NCI-H2081 (cell line): Measurements from ENCODE around the gene DOK6.
"Not testable (repeated sequence)": the region's sequence is repeated elsewhere in the genome, so short reads cannot be mapped to it uniquely, and the experiment has no call there.

Experiments used
- DNase-seq, 2 experiments: peaks; one replicate each; lab custom pipeline; 2025; lab: John Stamatoyannopoulos, UW

Gene DOK6

GRCh38 chr18:69870736-69871135 is 470.0 kb downstream of the DOK6 start:
- DNase-seq = no peak

- peak; percentile 1 to 50 for DNase-seq
Observed at GRCh38 chr18:69871363-69871762, 470.7 kb downstream of the DOK6 start.

- no peak for DNase-seq
Observed at GRCh38 chr18:69872661-69873060, 472.0 kb downstream of the DOK6 start.

GRCh38 chr18:69874058-69874457 is 473.4 kb downstream of the DOK6 start:
- no peak for DNase-seq

DNA sequence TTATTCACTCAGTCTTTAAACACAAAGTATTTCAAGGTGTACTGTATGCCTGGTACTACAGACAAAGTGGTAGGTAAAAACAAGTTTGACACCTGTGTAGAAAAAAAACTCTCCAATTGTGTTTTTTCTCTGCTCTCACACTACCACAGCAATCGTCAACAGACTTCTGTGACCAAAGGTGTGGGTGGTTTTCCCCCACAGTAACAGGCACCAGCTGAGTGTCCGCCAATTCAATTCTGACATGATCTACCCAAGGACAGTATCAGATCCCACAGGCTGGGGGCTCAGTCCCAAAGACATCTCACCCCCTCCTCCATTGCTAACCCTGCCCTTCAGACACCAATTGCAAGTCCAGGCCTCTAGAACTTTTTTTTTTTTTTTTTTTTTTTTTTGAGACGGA is 475.8 kb downstream of the DOK6 start:
- no peak for DNase-seq

DNA sequence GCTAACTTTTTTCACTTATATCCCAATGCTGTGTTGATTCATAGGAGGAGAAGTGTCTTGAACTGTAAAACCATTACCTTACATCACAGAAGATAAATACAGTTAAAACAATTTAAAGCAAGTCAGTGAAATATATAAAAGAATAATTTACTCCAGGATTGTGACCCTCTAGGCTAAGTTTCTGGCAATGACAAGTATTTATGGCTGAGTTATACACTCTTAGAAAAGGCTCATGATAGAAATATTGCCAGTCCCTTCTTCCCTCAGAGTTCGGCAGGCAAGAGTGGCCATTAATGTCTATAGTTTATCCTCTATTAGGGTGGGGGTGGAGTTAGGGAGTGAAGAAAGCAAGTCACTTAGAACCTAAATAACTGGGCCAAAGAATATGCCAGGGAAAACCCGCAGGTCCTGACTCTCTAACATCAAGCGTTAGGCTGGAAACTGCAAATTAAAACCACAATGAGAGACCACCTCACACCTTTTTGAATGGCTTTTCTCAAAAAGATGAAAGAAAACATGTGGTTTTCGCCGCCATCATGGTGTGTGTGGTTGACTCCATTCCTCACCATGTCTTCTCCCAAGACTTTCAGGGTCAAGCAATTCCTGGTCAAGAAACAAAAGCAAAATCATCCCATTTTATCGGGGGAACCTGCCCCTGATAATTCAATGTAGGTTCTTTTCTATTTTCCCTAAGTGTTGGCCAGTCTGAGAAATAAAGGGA is 477.7 kb downstream of the DOK6 start:
- no peak for DNase-seq

DNA sequence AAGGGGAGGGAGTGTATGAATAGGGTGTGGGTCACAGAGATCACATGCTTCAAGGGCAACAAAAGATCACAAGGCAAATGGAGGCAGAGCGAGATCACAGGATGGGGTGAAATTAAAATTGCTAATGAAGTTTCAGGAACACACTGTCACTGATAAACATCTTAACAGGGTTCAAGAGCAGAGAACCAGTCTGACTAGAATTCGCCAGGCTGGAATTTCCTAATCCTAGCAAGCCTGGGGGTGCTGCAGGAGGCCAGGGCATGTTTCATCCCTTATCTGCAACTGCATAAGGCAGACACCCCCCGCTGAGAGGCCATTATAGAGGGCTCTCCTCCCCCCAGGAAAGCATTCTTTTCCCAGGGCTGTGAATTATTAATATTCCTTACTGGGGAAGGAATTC is 478.4 kb downstream of the DOK6 start:
- DNase-seq = not testable (repeated sequence)

DNA sequence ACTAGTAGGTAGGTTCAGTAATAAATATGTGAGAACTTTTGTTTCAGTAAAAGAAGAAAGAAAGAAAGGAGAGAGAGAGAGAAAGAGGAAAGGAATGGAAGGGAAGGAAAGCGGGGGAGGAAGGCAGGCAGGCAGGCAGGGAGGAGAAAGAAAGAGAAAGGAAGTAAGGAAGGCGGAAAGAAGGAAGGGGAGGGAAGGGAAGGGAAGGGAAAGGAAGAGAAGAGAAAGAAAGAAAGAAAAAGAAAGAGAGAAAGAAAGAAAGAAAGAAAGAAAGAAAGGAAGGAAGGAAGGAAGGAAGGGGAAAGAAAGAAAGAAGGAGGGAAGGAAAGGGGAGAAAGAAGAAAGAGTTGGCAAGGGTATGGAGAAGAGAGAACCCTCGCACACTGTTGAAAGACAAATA is 479.4 kb downstream of the DOK6 start:
- DNase-seq = no peak

DNA sequence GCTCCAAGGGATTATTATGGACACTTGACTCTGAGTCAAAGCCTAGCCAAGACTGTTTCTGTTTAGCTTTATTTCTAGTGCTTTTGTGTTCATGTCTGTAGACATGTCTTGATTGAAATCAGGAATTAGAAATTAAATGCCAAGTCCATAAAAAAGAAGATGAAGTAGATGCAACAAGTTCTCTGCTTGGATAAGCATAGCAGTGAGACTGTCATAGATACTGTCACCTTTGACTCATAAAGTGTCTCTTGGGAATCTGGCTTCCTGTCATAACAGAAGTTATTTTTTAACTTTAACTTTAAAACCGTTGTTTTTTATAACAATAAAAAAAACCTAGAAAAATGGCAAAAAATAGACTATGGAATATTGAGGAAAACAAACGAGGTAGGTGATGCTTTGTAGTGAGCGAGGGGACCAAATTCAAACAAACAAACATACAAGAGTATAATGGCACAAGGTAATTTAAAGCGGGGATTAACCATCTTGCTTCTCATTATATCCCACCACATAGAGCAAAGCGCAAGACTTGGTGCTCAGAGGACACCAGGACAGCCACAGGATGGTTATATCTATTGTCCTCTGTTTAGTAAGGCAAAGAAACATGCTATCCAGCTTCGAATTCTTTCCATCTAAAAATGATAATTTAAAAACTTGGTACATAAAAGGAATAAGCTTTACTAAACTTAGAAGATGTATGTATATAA is 482.4 kb downstream of the DOK6 start:
- no peak for DNase-seq

DNA sequence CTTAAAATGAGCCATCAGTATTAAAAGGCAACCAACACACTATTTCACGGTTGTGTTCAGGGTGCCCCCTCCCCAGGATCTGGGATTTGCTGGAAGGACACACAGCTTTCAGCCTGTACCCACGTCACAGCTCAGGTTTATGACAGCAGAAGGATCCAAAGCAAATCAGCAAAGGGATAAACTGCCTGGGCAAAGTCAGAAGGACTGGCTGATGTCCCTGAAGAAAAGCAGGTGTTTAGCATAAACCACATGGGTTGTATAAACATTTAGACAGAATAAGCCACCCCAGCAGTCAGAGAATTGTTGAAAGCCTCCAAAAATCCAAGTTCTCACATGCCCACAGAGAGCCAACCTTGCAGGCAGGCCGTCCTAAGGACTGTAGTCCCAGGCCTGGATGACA is 483.1 kb downstream of the DOK6 start:
- DNase-seq = no peak

DNA sequence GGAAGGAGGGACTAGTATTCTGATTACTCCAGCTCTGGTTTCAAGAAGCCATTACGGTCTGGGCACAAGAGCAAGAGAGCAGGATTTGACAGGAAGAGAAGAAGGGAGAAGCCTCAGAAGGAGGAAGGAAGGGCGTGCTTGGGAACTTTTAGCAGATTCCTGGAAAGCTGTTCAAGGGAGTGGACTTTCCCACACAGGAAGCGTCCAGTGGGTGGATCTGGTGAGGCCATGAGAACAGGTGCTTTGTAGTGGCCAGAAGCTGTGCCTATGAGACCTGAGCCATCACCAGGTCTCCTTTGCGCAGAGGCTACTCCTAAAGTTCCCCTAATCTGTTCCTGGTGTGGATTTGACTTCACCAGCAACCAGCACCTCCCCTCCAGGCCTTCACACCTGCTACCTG is 484.7 kb downstream of the DOK6 start:
- no peak for DNase-seq

DNA sequence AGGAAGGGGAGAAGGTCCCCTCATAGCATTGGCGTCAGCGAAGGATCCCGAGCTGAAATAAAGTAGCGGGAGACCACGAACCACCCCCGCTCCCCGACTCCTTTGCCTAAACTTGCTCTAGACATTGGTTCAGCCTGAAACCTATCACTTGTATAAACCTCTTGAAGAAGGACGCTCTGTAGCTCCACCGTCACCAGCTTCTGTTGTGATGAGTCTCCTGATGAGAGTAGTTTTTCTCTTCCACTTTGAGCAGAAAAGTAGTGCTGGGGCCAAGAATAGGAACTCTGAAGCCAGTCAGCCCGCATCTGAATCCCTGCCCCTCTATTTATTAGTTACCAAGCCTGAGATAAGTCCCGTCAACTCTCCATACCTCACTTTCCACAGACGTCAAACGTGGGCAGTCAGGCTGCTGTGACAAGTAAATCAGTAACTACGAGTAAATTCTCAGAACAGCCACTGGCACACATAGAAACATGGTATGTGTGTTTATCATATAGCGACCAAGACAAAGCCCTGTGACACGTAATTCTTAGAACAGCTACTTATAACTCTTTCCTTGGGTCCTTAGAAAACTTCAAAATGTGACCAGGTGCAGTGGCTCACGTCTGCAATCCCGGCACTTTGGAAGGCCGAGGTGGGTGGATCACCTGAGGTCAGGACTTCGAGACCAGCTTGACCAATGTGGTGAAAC is 485.3 kb downstream of the DOK6 start:
- DNase-seq = no peak

- no peak for DNase-seq
Observed at GRCh38 chr18:69887256-69887655, 486.6 kb downstream of the DOK6 start.

- no peak for DNase-seq
Observed at GRCh38 chr18:69889009-69889408, 488.3 kb downstream of the DOK6 start.

DNA sequence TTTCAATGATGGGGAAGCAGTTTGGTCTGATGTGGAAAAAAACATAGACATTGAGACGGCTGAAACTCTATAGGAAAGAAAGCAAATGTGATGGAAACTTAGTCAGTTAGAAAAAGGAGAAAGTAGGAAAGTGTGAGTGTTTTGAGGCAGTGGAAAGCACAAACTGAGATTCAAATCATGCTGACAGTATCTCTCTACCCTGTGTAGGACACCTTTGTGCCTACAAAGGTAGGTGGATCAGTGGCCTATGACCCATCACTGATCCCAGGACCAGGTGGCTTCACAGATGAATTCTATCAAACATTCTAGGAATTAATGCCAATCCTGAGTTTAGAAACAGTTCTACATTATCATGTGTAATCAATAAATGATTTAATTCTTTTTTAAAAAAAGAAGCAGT is 489.9 kb downstream of the DOK6 start:
- DNase-seq = no peak

GRCh38 chr18:69894467-69894866 is 493.8 kb downstream of the DOK6 start:
- no peak for DNase-seq

DNA sequence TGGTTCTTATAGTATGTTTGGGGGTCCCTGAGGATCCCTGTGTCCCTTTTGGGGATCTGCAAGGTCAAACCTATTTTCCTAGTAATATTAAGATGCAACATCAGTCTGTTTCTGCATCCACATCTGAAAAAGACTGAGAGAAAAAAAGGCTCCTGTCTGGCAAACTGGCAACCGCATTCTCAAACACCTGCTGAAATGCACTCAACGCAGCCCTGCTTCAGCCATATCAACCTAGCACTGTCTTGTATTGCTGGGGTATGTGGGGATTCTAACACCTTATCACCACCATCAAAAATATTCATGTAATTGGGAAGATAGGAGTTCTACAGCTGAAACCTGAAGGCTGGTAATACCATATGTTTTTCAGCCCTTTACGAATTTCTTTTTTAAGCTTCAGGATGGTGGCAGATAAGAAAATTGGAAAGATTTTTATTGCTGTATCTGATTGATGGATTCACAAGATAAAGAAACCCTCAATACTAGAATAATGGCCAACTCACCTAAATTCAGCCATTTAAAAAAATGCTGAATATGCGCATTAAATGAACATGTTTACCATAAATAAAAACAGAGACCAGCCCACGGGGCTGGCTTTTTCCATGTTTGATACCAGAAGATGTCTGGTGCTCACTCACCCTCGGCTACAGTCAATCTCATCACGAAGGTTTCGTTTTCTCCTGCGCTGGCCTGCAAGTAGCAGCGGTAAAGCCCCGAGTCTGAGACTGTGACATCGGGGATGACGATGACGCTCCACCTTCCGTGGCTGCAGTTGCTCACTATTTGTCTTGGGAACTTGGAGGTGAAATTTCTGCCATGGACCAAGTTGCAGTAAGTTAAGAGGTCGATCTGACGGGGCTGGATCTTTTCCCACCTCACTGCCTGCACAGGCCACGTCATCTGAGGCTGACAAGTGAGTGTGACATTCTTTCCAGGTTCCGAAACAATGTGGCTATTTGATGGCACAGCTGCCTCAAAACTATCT is 494.7 kb downstream of the DOK6 start:
- DNase-seq = no peak

DNA sequence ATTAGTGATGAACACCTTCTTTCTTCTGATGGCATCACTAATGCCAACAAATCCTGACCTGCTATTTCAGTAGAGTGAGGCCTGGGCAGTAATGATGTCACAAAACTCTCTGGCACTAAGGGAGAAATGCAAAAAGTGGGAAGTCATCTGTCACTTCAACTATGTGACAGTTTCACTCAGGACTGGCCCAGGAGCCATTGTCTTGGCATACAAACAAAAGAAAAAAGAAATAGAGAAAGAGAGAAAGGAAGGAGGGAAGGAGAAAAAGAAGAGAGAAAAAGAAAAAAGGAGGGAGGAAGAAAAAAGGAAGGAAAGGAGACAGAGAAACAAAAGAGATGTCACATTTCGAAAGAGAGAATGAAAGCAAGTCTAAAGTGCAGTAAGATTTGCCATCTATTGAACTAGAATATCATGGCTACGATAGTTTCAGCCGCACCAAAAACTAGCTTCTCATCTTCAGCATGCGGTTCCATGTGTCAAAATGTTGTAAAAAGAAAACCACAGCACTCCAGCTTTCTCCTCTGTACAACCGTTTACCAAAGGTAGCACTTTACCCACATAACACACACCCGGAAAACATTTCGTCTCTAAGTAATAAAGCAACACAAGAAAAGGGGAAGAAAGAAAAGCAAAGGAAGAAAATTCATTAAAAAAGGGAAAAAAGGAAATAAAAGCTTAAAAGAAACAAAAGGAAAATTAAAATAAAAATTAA is 496.9 kb downstream of the DOK6 start:
- no peak for DNase-seq

DNA sequence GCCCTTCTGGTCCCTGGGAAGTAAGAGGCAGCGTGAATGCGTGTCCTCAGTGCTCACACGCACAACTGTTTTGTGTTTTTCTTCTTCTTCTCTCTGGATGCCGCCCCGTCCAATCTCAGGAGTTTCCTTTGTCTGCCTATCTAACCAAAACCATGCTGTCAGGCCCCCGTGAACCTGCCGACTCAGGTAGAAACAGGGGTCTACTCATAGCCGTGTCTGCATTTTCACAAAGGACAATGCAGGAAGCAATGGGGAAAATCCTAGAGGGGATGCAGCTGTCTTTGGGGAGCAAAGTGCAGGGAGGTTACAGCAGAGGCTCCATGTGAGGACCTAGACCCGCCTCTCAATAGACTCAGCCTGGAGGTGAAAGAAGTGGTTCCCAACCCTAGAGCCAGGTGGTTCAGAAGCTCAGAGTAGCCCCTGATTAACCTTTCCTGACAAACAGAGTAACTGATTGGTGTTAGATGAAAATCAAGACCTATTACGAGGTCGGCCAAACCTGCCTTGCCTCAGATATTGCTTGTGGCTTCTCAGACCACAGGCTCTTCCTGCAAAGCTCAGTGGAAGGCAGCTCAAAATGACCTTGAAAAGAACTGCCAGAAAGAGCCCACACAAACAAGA is 497.7 kb downstream of the DOK6 start:
- DNase-seq = no peak
